ENCODE results near the gene RAET1E.
"Not testable (repeated sequence)": the region's sequence is repeated elsewhere in the genome, so short reads cannot be mapped to it uniquely, and the experiment has no call there.

RAET1E gene

DNA sequence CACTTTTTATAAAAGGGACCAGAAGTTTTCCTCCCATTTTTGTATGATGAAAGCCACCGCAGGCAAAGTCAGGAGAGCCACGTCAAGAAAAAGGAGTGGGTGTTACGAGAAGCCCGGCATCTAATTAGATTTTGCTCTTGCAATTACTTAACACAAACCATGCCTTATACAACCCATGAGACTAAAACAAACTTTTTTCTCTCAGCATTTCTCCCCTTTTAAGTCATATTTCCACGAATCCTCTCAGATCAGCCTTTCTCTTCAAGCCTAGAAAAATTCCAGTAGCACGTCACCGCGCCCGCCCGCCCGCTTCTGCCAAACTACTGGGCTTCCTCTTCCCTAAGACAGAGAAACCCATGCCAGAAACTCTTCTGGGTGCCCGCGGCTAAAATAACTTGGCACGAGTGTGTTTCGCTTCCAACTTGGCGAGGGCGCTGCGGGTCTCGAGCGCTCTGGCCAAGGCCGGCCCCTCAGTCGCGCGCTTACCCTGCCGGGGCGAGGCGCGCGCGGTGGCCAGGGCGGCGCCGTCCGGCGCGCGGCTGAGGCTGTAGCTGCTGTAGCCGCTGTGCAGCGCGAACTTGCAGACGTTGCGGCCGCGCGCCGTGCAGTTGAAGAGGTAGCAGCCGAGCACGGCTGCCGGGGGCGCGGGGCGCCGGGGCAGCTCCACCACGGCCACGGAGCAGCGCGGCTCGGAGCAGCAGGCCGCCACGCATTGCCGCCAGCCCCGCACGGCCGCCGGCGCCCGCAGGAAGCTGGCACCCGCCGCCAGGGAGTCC, 34.8 kb downstream of the RAET1E start:
- DNase-seq: peak in 50 of 51 donors; percentile 4 to 75 (median 54)

DNA sequence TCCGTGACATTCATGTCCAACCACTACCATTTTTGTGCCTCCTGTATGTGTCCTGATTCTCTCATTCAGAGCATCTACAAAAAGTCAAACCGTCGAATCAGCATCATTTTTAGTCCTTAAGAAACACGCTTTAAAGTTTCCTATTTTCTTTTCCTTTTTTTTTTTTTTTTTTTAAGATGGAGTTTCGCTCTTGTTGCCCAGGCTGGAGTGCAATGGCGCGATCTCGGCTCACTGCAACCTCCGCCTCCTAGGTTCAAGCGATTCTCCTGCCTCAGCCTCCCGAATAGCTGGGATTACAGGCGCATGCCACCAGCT, 35.5 kb downstream of the RAET1E start:
- DNase-seq: not testable (repeated sequence)

DNA sequence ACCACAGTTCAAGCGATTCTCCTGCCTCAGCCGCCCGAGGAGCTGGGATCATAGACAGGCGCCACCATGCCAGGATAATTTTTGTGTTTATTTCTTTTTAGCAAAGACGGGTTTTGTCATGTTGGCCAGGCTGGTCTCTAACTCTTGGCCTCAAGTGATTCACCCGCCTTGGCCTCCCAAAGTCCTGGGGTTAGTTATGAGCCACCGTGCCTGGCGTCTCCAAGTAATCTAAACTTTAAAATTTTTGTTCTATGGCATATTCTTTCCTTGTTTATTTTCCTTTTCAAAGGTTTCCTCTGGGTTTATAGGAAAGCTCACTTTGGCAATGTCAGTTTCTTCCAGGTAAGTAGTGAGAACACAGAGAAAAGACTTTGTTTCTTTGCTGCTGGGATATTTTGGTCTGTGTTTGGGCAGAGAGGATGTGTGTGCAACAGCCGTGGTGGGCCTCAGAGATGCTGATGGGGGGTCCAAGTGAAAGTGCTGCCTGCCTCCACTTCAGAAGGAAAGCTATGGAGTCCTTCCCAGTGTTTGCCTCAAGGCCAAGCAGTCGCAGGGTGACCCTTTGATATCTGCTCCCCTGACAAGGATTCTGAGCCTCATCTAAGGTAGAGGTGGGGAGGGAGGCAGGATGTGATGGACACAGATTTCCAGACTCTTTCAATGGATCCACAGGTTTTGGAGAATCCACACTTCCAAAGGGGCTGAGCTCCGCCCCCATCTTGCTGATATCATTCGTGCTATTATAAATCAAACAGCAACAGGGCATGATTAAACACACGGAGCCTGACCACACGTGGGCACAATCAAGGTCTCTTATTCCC, 36.1 kb downstream of the RAET1E start:
- DNase-seq: no peak

DNA sequence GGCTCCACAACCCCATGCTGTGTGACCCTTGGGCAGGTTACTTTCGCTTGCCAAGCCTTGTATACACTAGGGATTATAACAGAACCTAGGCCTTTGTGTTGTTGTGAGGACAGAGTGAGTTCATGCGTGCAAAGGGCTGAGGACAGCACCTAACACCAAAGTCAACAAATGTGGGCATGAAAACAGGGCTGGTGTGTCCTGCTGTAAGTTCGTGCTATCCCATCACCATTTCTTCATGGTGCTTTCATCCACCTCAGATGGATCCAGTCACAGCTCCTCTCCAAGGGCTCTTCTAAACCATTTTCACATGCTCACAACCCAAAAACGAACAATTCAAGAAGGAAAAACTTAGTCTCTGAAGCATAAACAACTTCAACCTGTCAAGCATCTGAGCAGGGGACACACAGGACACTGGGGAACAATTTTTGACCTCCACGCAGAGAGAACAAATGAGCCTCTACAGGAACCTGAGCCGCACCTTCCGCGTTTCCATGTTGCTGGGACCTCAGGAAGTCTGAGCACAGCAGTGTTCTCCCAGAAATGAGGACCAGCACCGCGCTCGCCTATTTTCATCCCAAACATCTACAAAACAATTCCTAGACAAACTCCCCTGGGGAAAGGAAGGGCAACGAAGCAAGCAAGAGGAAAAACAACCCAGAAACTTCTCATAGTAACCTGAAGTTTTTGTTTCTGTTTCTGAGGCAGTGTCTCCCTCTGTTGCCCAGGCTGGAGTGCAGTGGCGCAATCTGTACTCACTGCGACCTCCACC, 36.9 kb downstream of the RAET1E start:
- no peak for DNase-seq

DNA sequence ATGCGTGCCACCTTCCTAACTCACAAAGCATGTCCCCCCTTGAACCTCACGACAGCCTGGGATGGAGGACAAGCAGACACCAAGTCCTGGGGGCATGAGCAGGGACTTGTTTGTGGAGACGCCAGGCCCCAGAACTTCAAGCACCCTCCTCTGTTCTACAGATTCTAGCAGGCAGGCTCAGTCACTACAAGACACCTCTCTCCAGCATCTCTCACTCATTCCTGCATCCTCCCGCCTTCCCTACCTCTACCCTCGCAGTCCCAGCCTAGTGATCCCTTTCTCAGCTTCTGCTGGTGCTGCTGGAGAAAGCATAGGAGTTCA, 37.4 kb downstream of the RAET1E start:
- no peak for DNase-seq

DNA sequence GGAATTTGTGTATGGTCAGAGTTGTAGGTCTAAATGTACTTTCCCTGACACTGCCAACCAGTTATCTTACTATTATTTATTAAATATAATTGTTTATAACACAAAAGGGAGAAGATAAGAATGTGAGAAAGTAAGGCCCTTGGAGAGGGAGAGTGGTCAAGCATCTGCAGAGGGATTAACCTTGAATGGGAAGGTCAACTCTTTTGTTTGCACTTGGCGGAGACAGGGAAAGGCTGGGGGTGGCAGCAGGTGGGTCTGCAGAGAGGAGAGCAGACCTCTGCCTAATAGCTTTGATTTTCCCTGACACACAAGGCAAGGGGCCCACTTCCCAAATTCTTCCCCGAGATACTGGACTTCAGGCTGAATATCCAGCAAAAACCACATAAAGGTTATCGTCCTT, 38.0 kb downstream of the RAET1E start:
- DNase-seq: no peak

DNA sequence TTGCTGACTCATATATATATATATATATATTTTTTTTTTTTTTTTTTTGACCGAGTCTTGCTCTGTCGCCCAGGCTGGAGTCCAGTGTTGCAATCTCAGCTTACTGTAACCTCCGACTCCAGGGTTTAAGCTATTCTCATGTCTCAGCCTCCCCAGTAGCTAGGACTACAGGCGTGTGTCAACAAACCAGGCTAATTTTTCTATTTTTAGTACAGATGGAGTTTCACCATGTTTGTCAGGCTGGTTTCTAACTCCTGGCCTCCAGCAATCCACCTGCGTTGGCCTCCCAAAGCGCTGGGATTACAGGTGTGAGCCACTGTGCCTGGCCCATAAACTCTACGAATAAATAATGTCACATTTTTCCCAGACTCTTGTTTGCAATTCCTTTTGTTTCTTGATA, 38.5 kb downstream of the RAET1E start:
- DNase-seq: no peak

DNA sequence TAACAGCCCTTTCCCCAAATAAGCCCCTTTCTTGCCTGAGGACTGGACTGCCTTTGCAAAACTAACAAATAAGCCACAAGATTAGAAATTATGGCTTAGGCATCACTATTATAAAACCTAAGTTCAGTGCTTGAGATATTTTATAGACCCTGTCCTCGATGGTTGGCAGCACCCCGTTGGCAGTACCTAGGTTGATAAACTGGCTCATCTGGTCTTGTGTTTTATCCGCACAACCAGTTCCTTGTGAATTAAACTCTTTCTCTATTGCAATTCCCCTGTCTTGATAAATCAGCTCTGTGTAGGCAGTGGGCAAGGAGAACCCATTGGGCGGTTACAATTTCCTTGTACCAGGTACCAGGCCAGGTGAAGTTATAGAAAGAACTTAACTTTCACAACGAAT, 40.4 kb downstream of the RAET1E start:
- no peak for DNase-seq

DNA sequence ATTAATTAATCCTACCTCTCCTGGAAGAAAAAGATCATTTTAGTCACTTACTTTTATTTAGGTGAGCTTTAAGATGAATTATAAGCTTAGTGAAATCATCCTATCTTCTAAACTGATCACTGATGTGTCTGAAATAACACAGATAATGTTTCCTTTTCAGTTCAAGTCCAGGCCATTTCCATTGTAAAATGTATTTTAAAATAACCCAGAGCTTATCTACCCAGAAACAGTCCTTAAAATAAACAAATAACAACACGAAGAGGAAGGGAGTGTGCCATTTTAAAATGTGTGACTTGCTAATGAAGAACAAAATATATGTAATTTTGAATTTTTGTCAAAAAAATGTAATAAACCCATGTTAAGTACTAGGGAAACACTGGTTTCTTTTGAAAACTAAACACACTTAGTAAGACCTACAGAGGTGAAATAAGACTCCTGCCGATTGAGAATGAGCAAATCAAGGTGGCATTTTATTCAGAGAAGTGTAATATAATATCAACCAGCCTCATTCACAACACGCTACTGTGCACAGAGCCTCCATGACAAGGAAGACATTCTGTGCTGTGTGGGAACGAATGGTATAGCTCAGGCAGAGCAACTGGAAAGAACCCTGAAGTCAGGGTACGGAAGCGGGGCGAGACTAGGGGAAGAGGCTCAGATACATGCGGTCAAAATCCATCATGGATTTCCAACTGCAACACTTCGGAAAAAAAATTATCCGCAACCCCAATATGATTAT, 41.5 kb downstream of the RAET1E start:
- no peak for DNase-seq

DNA sequence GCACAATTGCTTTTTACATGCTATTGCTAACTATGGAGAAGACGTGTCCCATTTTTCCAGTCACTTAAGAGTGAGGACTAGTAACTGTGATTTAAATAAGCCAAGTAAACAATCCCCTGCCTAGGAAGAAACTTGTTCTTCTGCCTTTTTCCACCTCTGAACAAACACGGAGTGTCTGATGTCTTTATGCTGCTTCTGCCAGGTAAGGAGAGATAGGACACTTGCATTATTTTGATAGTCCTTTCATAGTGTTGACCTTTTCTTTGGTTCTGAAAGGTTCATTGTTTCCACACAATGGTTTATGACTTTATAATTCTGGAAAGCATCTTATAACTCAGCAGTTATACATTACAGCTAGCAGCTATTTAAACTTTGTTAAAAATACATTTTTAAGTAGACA, 42.2 kb downstream of the RAET1E start:
- DNase-seq: no peak

DNA sequence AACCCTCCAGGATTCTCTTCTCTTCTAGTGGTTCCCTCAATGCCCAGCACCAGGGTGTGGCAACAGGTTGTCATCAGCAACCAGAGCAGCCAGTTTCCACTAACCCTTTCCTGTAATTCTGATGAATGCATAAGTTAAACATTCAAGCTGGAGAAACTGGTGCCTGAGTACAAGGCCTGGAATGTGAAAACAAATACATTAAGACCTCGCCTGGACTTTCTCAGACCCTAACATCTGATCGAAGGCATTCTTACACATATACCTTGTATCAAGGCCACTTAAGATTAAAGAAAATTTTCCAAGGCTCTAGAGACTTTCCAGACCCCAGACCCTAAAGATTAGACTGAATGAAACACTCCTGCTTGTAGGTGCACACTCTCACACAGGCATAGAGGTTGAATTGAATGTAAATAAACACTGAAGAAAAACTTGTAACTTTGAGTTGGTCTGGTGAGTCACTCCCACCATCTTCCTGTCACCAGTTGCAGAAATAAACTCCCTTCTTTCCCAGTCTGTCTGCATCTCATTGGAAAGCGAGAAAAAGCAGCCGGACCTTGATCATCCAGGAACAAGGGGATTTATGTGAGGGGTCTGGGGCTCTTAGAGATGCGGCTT, 42.8 kb downstream of the RAET1E start:
- no peak for DNase-seq

DNA sequence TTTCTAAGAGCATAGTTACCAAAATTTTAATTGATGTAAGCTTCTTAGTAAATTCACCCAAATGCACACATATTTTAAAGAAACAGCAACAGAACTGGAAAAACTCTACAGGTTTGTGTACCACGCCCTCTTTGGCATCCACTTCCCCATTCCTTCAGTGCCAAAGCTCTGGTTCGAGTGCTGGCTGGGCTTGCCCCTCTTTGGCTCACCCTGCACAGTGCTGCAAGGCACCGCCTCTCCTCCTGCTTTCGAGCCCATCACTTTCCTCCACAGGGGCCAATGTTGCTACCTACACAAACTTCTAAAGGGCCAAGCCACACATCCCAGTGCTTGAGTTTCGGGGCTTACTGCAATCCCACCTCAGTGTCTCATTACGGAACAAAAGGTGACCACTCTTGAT, 43.4 kb downstream of the RAET1E start:
- DNase-seq: no peak

DNA sequence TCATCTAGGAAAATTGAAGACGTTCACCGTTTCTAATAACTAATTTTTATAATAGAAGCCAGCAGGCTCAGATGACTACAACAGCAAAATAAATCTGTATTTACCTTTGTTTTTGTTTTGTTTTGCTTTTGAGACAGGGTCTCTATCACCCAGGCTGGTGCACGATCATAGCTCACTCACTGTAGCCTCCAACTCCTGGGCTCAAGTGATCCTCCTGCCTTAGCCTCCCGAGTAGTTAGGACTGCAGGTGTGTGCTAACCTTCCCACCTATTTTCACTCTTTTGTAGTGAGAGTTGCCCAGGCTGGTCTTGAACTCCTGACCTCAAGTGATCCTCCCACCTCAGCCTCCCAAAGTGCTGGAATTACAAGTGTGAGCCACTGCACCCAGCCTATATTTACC, 43.9 kb downstream of the RAET1E start:
- DNase-seq: not testable (repeated sequence)

DNA sequence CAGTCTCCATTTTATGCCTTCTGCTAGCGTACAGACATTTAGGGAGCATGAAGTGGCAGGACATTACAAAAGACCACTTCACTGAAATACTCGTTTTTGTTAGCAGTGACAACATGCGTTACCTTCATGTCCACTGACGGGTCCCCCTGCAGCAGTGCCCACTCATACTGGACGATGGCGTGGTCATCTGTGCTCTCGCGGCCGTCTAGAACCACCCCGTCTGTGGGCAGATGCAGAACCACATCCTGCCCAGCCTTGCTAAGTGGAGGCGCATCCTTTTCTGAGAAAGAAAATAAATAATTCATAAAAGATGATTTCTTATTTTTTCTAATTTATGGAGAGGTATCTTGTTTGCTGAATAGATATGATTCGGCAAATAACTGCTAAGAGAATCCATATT, 45.0 kb downstream of the RAET1E start:
- DNase-seq: no peak

DNA sequence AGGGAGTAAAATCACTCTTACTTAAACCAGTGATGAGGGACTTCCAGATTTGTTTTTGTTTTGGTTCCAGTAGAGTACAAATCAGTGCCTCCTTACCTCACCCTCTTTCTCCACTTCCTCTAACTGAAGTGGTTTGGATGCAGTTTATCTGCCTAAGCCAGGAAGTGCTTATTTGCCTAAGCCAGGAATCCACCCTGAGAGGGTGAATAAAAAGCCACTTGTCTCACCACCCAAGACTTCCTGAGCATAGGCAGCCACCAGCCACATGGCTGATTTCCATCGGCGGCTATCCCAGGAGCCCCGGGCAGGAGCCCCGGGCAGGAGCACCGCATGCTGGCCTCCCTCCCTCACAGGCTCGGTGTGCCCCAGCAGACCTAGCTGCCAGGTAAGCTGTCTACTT, 45.7 kb downstream of the RAET1E start:
- no peak for DNase-seq

DNA sequence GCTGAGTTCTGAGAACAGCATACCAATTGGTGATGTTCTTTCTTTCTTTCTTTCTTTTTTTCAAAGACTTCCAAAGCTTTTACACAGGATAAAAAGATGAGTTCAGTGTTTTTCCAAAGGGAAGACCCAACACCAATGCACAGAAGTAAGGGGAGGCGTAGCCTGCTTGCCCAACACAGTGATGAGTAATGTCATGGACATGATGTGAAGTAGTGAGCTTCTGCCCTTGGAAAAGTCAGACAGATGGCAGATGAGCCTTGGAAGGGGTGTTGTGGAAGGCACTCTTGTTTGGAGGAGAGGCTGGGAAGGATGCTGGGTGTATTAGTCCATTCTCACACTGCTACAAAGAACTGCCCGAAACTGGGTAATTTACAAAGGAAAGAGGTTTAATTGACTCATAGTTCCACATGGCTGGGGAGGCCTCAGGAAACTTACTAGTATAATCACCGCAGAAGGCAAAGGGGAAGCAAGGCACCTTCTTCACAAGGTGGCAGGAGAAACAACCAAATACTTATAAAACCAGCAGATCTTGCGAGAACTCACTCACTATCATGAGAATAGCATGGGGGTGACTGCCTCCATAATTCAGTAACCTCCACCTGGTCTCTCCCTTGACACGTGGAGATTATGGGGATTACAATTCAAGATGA, 46.3 kb downstream of the RAET1E start:
- no peak for DNase-seq

DNA sequence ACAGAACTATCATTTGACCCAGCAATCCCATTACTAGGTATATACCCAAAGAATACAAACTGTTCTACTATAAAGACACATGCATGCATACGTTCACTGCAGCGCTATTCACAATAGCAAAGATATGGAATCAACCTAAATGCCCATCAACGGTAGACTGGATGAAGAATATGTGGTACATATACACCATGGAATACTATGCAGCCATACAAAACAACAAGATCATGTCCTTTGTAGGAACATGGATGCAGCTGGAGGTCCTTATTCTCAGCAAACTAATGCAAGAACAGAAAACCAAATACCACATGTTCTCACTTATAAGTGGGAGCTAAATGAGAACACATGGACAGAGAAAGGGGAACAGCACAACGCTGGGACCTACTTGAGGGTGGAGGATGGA, 49.6 kb downstream of the RAET1E start:
- DNase-seq: not testable (repeated sequence)

Measured in hypothalamus (tissue), 51 donors.